Vagina (tissue), 2 donors: ENCODE data around the gene LRRC4C. TPM values are rescaled to one million over a fixed set of nuclear protein-coding genes. Genes with fewer than 3 reads are reported as not detected.

Experiments
- DNase-seq, 2 donors: peaks; one replicate each; pipeline ENCODE4 v3.0.0-alpha.2; 2017; ENCODE audit errors: extremely low spot score in 2 of 2
- H3K27ac ChIP-seq: fragments of 200-600 bp; sonication (generic); one replicate; pipeline ENCODE4 v1.5.1; 2019
- H3K27me3 ChIP-seq: fragments of 200-600 bp; sonication (generic); one replicate; pipeline ENCODE4 v1.5.1; 2019
- H3K36me3 ChIP-seq, 2 donors: fragments of 200-600 bp; sonication (generic); one replicate each; pipeline ENCODE4 v1.5.1; 2017 to 2019
- H3K4me1 ChIP-seq: fragments of 200-600 bp; sonication (generic); one replicate; pipeline ENCODE4 v1.5.1; 2019
- H3K4me3 ChIP-seq, 2 donors: fragments of 200-600 bp; sonication (generic); 1 replicate in 1 of 2; 2 replicates in 1 of 2; pipeline ENCODE4 v1.5.1; 2016 to 2019
- H3K9me3 ChIP-seq: fragments of 200-600 bp; sonication (generic); one replicate; pipeline ENCODE4 v1.5.1; 2019
- CTCF ChIP-seq, 3 experiments: fragments of 450-650 bp in 2 of 3; fragments of 200-600 bp in 1 of 3; sonication (generic) in 1 of 3; IDR thresholded peaks; one replicate each; pipeline ENCODE4 v1.5.1; 2017 to 2019; ENCODE audit warnings: antibody characterized with exemption in 3 of 3, mild to moderate bottlenecking in 2 of 3, moderate library complexity in 2 of 3
- POLR2A ChIP-seq, 2 donors: fragments of 450-650 bp; IDR thresholded peaks; one replicate each; pipeline ENCODE4 v1.6.1; 2017; ENCODE audit warnings: antibody characterized with exemption in 2 of 2, mild to moderate bottlenecking in 2 of 2, moderate library complexity in 2 of 2
- POLR2AphosphoS5 ChIP-seq, 2 donors: sonication (generic); formaldehyde crosslinking; IDR thresholded peaks; one replicate each; pipeline ENCODE4 v1.9.0; 2017; ENCODE audit warnings: antibody characterized with exemption in 2 of 2, mild to moderate bottlenecking in 2 of 2, low read depth in 1 of 2; ENCODE audit not compliant: insufficient read depth in 1 of 2
- intact Hi-C: fragments of 100-400 bp; cut with DNase I; formaldehyde crosslinking; loops from one replicate; pipeline ENCODE4 v1.15.1; 2023
- total RNA-seq: library from RNA; depleted of rRNA; stranded (reverse); fragments of >200 nt; gene quantifications from one replicate; pipeline ENCODE4 v1.2.3, GENCODE V29; 2016

The LRRC4C gene
- total RNA-seq, 1 donor from 2014 or later: 5.6 TPM

GRCh38 chr11:41320238-41320637 is 139.2 kb downstream of the LRRC4C start:
- no peaks in the 10 kb centered on the region for H3K4me1 ChIP-seq
- H3K27me3 ChIP-seq: no peaks in the 10 kb centered on the region
- intact Hi-C loops: no loop called here
- no peak overlapping the region for H3K4me3 ChIP-seq
- no peak overlapping the region for H3K27ac ChIP-seq
- H3K9me3 ChIP-seq: no peaks in the 10 kb centered on the region
- DNase-seq: no peak
- no peaks in the 10 kb centered on the region for H3K36me3 ChIP-seq
- no peak for TF ChIP-seq POLR2AphosphoS5 (IDR thresholded peaks at IDR 0.05; ENCODE audit: insufficient read depth in 1 of 2, low read depth in 1 of 2)
- no peak for TF ChIP-seq CTCF (IDR thresholded peaks at IDR 0.05)
- no peak for TF ChIP-seq POLR2A (IDR thresholded peaks at IDR 0.05)

GRCh38 chr11:41319434-41319833 is 140.0 kb downstream of the LRRC4C start:
- no peaks in the 10 kb centered on the region for H3K36me3 ChIP-seq
- intact Hi-C loops: no loop called here
- no peaks in the 10 kb centered on the region for H3K27me3 ChIP-seq
- H3K9me3 ChIP-seq: no peaks in the 10 kb centered on the region
- TF ChIP-seq POLR2A (IDR thresholded peaks at IDR 0.05) (no peak), POLR2AphosphoS5 (IDR thresholded peaks at IDR 0.05; ENCODE audit: insufficient read depth in 1 of 2, low read depth in 1 of 2) (no peak), CTCF (IDR thresholded peaks at IDR 0.05) (no peak)
- H3K27ac ChIP-seq: no peak overlapping the region
- H3K4me1 ChIP-seq: no peaks in the 10 kb centered on the region
- H3K4me3 ChIP-seq: no peak overlapping the region
- DNase-seq: no peak

GRCh38 chr11:41316751-41317150 is 142.7 kb downstream of the LRRC4C start:
- no peak for DNase-seq
- Histone ChIP-seq H3K9me3 (no peaks in the 10 kb centered on the region), H3K36me3 (no peaks in the 10 kb centered on the region), H3K27ac (no peak overlapping the region), H3K27me3 (no peaks in the 10 kb centered on the region), H3K4me3 (no peak overlapping the region), H3K4me1 (no peaks in the 10 kb centered on the region)
- TF ChIP-seq CTCF (IDR thresholded peaks at IDR 0.05) (no peak), POLR2A (IDR thresholded peaks at IDR 0.05) (no peak), POLR2AphosphoS5 (IDR thresholded peaks at IDR 0.05; ENCODE audit: insufficient read depth in 1 of 2, low read depth in 1 of 2) (no peak)
- intact Hi-C loops: no loop called here

GRCh38 chr11:41313226-41313625 is 146.2 kb downstream of the LRRC4C start:
- Histone ChIP-seq H3K27me3 (no peaks in the 10 kb centered on the region), H3K4me3 (no peak overlapping the region), H3K36me3 (no peaks in the 10 kb centered on the region), H3K4me1 (no peaks in the 10 kb centered on the region), H3K9me3 (no peaks in the 10 kb centered on the region), H3K27ac (no peak overlapping the region)
- TF ChIP-seq POLR2AphosphoS5 (IDR thresholded peaks at IDR 0.05; ENCODE audit: insufficient read depth in 1 of 2, low read depth in 1 of 2) (no peak), CTCF (IDR thresholded peaks at IDR 0.05) (no peak), POLR2A (IDR thresholded peaks at IDR 0.05) (no peak)
- intact Hi-C loops: no loop called here
- DNase-seq: no peak

- no peak overlapping the region for H3K27ac ChIP-seq
- no peaks in the 10 kb centered on the region for H3K9me3 ChIP-seq
- no peak for DNase-seq
- TF ChIP-seq POLR2AphosphoS5 (IDR thresholded peaks at IDR 0.05; ENCODE audit: insufficient read depth in 1 of 2, low read depth in 1 of 2) (no peak), POLR2A (IDR thresholded peaks at IDR 0.05) (no peak), CTCF (IDR thresholded peaks at IDR 0.05) (no peak)
- intact Hi-C loops: no loop called here
- no peaks in the 10 kb centered on the region for H3K36me3 ChIP-seq
- H3K27me3 ChIP-seq: no peaks in the 10 kb centered on the region
- H3K4me1 ChIP-seq: no peaks in the 10 kb centered on the region
- no peak overlapping the region for H3K4me3 ChIP-seq
Observed at GRCh38 chr11:41309716-41310115, 149.7 kb downstream of the LRRC4C start.
